Activated naive CD4-positive, alpha-beta T cell treated with anti-CD3 and anti-CD28 coated beads, Interleukin-2, amount 10 ng/mL, durations not matched to agents 7 days and 5 days (primary cell): Measurements from ENCODE around the gene LPP.

ENCODE experiments used
- CTCF ChIA-PET: fragments of 350-600 bp; sonication (Branson Sonifier 250); formaldehyde crosslinking; loops from one replicate; lab custom pipeline; 2021; ENCODE audit warnings: antibody characterized with exemption; lab: Charles Lee
- DNase-seq: peaks from one replicate; pipeline ENCODE4 v3.0.0-alpha.2; 2020
- H3K27ac Mint-ChIP-seq: one replicate; pipeline ENCODE4 v1.8.0; 2021; ENCODE audit warnings: mild to moderate bottlenecking, moderate library complexity, mixed read lengths
- H3K27me3 Mint-ChIP-seq: one replicate; pipeline ENCODE4 v1.8.0; 2021; ENCODE audit warnings: mild to moderate bottlenecking, mixed read lengths
- H3K36me3 Mint-ChIP-seq: one replicate; pipeline ENCODE4 v1.8.0; 2021; ENCODE audit warnings: mixed read lengths
- H3K4me1 Mint-ChIP-seq: one replicate; pipeline ENCODE4 v1.8.0; 2021; ENCODE audit warnings: mixed read lengths
- H3K4me3 Mint-ChIP-seq: one replicate; pipeline ENCODE4 v1.8.0; 2021; ENCODE audit warnings: mild to moderate bottlenecking, moderate library complexity, mixed read lengths
- H3K9me3 Mint-ChIP-seq: one replicate; pipeline ENCODE4 v1.8.0; 2021; ENCODE audit warnings: mixed read lengths

The LPP gene

DNA sequence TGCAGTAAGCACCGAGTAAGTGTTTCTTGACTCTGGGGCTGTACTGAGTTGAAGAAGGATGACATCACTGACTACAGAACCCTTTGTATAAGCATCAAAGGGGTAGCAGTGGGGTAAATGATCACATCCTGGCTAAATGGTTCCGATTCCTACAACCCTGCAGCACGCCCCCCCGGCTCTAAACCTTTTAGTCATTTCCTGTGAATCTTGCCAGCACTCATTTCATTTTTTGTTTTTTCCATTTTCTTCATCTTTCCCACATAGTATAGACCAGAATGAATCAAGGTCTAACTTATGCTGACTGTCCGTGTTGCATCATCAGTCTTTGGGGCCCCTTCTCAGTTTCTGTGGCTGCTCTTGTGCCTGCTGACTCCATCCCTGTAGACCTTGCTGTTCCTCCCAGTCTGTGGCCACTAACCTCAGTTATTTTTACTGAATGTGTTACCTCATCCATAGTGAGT lies 634.7 kb downstream of the LPP start:
- Mint-ChIP-seq H3K4me3 (no peak overlapping the region), H3K27me3 (no peaks in the 10 kb centered on the region), H3K9me3 (no peaks in the 10 kb centered on the region), H3K27ac (no peak overlapping the region), H3K4me1 (no peaks in the 10 kb centered on the region), H3K36me3 (no peaks in the 10 kb centered on the region)
- peak; percentile 75 for DNase-seq
- CTCF ChIA-PET, result interaction anchor here (0.8 to 2.5 kb wide), 5 partner anchors 9 to 1048 kb away, joined by 3 to 10 read pairs (median 3); no protein-coding TSS in a partner anchor

DNA sequence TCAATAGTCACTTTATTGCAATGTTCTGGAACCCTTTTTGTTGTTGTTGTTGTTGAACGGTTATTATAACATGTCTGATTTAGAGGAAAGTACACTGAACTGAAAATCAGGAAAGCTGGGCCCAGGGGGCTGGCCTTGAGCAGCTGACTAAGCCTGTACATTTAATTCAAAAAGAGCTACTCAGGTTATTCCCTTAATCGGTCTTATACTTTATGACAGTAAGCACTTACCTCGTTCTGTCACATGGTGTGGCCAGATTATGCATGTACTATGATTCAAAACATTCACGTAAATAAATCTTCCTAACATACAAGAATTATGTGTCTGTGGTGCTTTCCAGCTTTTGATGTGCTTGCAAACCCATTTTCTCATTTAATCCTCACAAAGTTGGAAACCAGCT lies 635.3 kb downstream of the LPP start:
- Mint-ChIP-seq H3K27ac (no peak overlapping the region), H3K9me3 (no peaks in the 10 kb centered on the region), H3K4me3 (no peak overlapping the region), H3K4me1 (no peaks in the 10 kb centered on the region), H3K36me3 (no peaks in the 10 kb centered on the region), H3K27me3 (no peaks in the 10 kb centered on the region)
- CTCF ChIA-PET, result interaction anchor here (0.7 to 2.5 kb wide), 2 partner anchors 52 to 1049 kb away, joined by 3 to 10 read pairs; no protein-coding TSS in a partner anchor
- DNase-seq, result no peak

DNA sequence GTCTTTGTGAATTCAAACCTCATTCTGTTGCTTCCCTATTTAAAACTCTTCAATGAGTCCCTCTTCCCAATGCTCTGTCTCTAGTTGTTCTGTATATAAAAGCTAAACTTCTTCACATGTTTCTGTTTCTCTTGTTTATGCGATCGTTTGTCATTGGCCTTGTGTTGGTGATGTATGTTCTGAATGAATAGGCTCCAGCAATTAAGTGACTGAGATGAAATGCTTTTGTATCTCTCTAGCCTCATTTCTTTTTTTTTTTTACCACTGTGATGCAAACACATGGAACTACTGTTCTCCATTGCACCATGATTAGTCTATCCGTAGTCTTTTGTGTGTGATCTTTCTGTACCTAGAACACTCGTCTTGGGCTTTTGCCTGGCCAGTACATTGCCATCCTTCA lies 637.4 kb downstream of the LPP start:
- Mint-ChIP-seq H3K4me1 (no peaks in the 10 kb centered on the region), H3K36me3 (no peaks in the 10 kb centered on the region), H3K9me3 (no peaks in the 10 kb centered on the region), H3K27ac (no peak overlapping the region), H3K4me3 (no peak overlapping the region), H3K27me3 (no peaks in the 10 kb centered on the region)
- no peak for DNase-seq
- CTCF ChIA-PET, result no interaction called here

DNA sequence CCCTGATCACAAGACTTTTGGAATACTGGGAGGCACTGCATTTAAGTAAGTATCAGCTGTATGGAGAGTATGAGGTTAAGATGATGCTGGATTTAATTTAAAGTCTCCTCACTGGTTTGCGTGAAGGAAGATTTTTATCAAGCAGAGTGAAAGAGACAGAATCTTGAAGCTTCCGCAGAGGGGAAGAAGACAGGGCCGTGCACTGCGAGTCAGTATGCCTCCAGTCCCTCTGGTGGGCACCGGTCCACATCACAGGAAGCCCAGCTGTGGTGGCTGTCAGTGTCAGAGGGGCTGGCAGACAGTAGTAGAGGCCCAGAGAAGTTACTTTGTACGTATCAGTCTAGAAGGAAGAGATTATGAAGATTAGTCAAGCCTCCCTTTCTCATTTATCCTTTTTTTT lies 638.8 kb downstream of the LPP start:
- Mint-ChIP-seq H3K4me1 (no peaks in the 10 kb centered on the region), H3K27me3 (no peaks in the 10 kb centered on the region), H3K9me3 (no peaks in the 10 kb centered on the region), H3K27ac (no peak overlapping the region), H3K36me3 (no peaks in the 10 kb centered on the region), H3K4me3 (no peak overlapping the region)
- CTCF ChIA-PET, result no interaction called here
- DNase-seq, result no peak

DNA sequence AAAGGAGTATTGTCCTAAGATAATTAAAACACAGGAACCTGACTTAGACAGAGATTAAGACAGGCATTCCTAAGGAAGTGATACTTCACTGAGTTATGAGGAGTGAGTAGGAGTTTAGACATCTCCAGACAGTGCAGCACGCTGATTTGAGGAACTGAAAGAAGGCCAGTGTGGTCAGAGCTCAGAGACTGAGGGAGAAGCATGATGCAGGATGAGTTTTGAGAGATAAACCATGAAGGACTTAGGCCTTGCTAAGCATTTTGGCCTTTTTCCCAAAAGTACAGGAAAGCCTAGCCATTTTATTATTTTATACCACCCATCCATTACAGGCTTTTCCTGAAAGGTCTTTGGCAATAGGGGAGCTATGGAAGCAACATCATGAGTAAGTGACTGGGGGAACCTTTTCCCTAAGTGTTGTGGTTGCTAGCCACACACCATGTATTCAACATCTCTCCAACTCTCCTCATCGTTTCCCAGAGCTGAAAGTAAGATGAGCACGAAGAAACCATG lies 642.2 kb downstream of the LPP start:
- no peaks in the 10 kb centered on the region for H3K9me3 Mint-ChIP-seq
- H3K27ac Mint-ChIP-seq, result no peak overlapping the region
- no peaks in the 10 kb centered on the region for H3K36me3 Mint-ChIP-seq
- no peaks in the 10 kb centered on the region for H3K4me1 Mint-ChIP-seq
- CTCF ChIA-PET, result no interaction called here
- no peak overlapping the region for H3K4me3 Mint-ChIP-seq
- no peaks in the 10 kb centered on the region for H3K27me3 Mint-ChIP-seq
- no peak for DNase-seq

DNA sequence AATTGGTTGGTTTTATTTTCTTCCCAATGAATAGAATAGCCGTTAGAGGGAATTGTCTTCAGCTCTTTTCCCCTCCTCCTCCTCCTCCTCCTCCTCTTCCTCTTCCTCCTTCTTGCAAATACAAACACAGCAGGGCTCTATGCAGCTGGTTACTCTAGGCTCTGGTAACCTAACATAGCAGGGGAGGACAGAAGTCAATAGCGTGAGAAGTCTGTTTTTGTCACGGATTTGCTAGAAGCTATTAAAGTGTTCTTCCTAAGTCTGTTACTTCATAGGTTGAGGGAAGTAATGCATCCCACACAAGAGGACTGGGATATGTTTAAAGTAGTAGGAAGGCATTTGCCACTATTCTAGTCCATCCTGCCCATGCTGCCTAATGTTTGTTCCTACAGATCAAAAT lies 643.1 kb downstream of the LPP start:
- H3K36me3 Mint-ChIP-seq, result no peaks in the 10 kb centered on the region
- CTCF ChIA-PET, result no interaction called here

DNA sequence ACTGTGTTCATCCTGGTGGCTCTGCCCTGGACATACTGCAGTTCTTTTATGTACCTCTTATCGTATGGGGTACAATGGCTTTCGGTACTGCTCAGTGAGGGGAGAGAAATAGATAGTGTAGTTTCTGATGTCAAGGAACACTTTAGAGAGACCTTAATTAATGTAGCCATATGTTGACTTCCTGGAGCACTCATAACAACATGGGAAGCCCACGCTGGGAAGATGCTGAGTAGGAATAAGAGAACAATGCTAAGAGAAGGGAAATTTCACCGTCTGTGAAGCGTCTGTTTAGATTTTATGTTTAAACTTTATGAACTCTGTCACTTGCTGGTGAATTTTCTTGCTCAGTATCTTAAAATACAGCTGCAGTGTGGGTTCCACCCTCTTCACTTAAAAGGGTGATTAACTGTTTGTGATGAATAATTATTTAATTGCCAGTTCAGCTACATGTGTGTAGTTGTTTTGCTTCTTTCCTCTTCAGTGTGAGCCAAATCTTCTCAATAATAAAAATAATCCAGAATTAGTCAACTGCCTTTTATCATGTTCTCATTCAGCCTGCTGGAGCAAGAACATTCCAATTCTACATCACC lies 644.7 kb downstream of the LPP start:
- Mint-ChIP-seq H3K27me3 (no peaks in the 10 kb centered on the region), H3K9me3 (no peaks in the 10 kb centered on the region), H3K36me3 (no peaks in the 10 kb centered on the region), H3K4me1 (no peaks in the 10 kb centered on the region), H3K4me3 (no peak overlapping the region), H3K27ac (no peak overlapping the region)
- CTCF ChIA-PET, result interaction anchor here (0.9 kb wide), 1 partner anchor 50 kb away, joined by 5 read pairs; no protein-coding TSS in a partner anchor
- no peak for DNase-seq

More for the DNA sequence above, 643.1 kb downstream of the LPP start:
- Mint-ChIP-seq H3K4me3 (no peak overlapping the region), H3K27ac (no peak overlapping the region), H3K27me3 (no peaks in the 10 kb centered on the region), H3K9me3 (no peaks in the 10 kb centered on the region), H3K4me1 (no peaks in the 10 kb centered on the region)
- no peak for DNase-seq

DNA sequence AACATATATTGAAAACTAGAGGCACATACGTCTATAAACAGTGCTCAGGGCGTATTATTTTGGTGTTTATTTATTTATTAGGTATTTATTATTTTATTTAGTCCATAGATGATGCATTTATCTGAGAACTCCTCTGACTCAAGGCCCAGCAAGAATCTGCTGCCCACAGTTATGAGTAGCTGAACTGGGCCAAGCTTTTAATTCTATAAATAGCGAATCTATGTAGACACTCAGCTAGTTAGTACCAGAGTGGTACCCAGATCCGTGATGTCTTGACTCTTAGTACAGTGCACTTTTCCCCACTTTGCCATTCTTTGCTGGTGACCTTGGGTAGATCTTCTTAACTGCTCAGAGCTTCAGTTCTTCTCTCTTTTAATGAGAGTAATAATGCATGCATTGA lies 647.4 kb downstream of the LPP start:
- no peak overlapping the region for H3K4me3 Mint-ChIP-seq
- no peaks in the 10 kb centered on the region for H3K4me1 Mint-ChIP-seq
- no peaks in the 10 kb centered on the region for H3K36me3 Mint-ChIP-seq
- H3K27ac Mint-ChIP-seq, result no peak overlapping the region
- peaks cover 3% of the 10 kb centered on the region for H3K9me3 Mint-ChIP-seq
- DNase-seq, result no peak
- CTCF ChIA-PET, result no interaction called here
- H3K27me3 Mint-ChIP-seq, result no peaks in the 10 kb centered on the region

DNA sequence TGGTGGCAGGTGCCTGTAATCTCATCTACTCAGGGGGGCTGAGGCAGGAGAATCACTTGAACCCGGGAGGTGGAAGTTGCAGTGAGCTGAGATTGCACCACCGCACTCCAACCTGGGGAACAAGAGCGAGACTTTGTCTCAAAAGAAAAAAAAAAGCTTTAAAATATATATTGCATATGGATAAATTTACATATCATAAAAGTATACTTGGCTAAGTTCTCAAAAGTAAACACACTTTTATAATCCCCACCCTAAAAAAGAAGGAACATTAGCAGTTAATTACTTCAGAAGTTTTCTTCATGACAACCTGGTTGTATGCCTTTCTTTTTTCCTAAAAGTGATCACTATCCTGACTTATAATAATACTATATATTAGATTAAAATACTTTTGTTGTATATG lies 648.7 kb downstream of the LPP start:
- H3K4me1 Mint-ChIP-seq, result no peaks in the 10 kb centered on the region
- H3K4me3 Mint-ChIP-seq, result no peak overlapping the region
- H3K27ac Mint-ChIP-seq, result no peak overlapping the region
- peaks cover 11% of the 10 kb centered on the region for H3K9me3 Mint-ChIP-seq
- H3K27me3 Mint-ChIP-seq, result no peaks in the 10 kb centered on the region
- no peak for DNase-seq
- peaks cover 8% of the 10 kb centered on the region for H3K36me3 Mint-ChIP-seq
- CTCF ChIA-PET, result no interaction called here

DNA sequence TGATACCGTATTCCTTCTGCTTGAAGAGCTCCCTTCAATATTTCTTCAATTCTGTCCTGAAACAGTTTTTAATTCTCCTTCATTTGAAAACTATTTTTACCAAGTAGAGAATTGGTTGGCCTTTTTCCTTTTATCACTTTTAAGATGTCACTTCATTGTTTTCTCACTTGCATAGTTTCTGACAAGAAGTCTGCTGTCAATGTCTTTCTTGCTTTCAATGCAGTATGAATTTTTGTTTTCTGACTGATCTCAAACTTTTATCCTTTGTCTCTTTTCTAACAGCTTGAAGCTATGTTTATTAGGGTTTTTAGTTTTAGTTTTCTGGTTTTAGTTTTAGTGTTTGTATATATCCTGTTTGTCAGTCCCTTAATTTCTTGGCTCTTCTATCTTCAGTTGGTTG lies 653.0 kb downstream of the LPP start:
- no peak overlapping the region for H3K4me3 Mint-ChIP-seq
- H3K36me3 Mint-ChIP-seq, result peaks cover 14% of the 10 kb centered on the region
- no peaks in the 10 kb centered on the region for H3K4me1 Mint-ChIP-seq
- no peak for DNase-seq
- H3K9me3 Mint-ChIP-seq, result peaks cover 25% of the 10 kb centered on the region
- H3K27ac Mint-ChIP-seq, result no peak overlapping the region
- CTCF ChIA-PET, result no interaction called here
- H3K27me3 Mint-ChIP-seq, result no peaks in the 10 kb centered on the region

DNA sequence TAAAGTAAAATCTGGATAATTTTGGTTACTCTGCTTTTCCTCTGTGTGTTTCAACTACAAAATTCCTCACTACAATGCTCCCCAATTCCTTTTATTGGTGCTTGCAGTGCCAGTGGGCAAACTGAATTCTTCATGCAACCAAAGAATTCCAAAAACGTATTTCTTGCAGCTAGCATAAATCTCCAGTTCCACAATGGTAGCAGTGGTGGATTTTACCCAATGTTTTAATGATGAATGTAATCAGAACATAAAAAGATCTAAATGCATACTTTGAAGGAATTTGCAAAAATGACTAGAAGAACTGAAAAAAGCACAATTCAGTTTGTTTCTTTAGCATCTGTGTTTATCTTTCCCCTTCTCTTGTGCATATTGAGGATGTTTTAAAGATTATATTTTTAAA lies 658.2 kb downstream of the LPP start:
- Mint-ChIP-seq H3K4me3 (no peak overlapping the region), H3K9me3 (peaks cover 19% of the 10 kb centered on the region), H3K4me1 (no peaks in the 10 kb centered on the region), H3K27ac (no peak overlapping the region), H3K27me3 (no peaks in the 10 kb centered on the region), H3K36me3 (peaks cover 10% of the 10 kb centered on the region)
- no peak for DNase-seq
- CTCF ChIA-PET, result no interaction called here

DNA sequence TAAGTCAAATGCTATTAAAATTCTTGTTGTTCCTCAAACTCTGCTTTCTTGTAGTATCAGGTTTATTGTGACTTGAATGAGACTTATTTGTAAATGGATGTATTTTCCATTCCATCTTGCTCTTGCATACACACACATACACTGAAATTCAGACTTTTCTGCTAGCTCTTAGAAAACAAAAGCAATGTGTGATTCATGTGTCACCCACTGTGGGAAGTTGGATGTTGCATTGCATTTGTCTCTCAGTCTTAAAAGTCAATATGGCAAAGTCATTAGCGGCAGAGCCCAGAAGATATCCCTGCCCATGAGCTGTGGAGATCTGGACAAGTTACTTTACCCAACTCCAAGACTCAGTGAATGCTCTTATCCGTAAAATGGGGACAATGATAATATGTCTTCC lies 660.6 kb downstream of the LPP start:
- no peak overlapping the region for H3K27ac Mint-ChIP-seq
- peaks cover 2% of the 10 kb centered on the region for H3K36me3 Mint-ChIP-seq
- H3K27me3 Mint-ChIP-seq, result no peaks in the 10 kb centered on the region
- CTCF ChIA-PET, result no interaction called here
- H3K4me3 Mint-ChIP-seq, result no peak overlapping the region
- no peak for DNase-seq
- H3K9me3 Mint-ChIP-seq, result no peaks in the 10 kb centered on the region
- no peaks in the 10 kb centered on the region for H3K4me1 Mint-ChIP-seq

DNA sequence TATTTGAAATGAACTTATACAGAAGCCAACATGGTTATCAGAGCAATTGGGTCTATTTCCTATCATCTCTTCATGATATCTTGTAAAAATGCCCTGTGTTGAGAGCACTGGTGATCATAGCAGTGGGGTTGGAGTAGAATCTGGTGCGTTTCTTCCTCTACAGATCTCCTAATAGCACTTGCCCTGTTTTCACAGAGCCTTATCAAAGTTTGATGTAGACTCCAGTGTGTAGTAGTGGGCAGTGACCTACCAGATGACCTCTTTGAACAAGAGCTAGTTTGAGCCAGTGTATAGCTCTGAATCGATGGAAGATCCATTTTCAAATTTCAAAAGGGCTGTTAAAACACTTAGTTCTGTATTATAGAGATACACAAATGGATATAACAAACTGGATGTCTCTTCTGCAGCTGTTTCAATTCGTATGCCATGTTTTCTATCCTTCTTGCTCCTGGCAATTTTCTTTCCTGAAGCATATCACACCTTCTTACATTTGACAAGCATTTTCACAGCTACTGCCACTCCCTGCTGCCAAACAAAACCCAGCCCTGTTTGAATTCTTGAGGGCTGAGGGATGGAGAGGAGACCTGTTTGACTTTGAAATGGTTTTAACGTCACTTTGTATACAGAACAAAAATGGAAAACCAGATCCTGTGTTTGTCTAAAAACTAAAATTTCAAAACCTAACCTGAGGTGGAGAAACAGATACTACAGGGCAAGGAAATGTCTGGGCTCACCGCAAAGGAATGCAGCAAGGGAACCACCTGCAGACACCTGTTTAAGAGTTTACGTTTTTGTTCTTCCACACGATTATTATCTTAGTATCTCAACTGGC lies 663.4 kb downstream of the LPP start:
- no peak overlapping the region for H3K4me3 Mint-ChIP-seq
- H3K4me1 Mint-ChIP-seq, result no peaks in the 10 kb centered on the region
- no peaks in the 10 kb centered on the region for H3K9me3 Mint-ChIP-seq
- H3K27ac Mint-ChIP-seq, result no peak overlapping the region
- no peaks in the 10 kb centered on the region for H3K36me3 Mint-ChIP-seq
- CTCF ChIA-PET, result no interaction called here
- no peaks in the 10 kb centered on the region for H3K27me3 Mint-ChIP-seq
- no peak for DNase-seq

DNA sequence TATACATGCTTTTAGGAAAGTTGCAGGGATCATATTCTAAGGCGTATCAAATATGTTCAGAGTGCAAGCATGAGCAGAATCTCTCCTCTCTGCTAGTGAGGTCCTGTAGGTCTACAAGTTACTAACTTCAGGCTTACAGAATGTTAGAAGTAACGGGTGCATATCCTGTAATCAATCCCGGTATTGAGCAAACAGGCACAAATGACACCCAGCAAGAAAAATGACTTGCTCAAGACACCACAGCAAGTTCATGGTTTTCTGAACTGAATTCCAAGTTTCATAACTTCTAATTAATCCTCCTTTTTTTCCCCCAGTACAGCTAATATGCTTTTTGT lies 663.9 kb downstream of the LPP start:
- no peaks in the 10 kb centered on the region for H3K9me3 Mint-ChIP-seq
- no peaks in the 10 kb centered on the region for H3K36me3 Mint-ChIP-seq
- H3K27me3 Mint-ChIP-seq, result no peaks in the 10 kb centered on the region
- no peak for DNase-seq
- no peaks in the 10 kb centered on the region for H3K4me1 Mint-ChIP-seq
- CTCF ChIA-PET, result no interaction called here
- no peak overlapping the region for H3K4me3 Mint-ChIP-seq
- no peak overlapping the region for H3K27ac Mint-ChIP-seq

DNA sequence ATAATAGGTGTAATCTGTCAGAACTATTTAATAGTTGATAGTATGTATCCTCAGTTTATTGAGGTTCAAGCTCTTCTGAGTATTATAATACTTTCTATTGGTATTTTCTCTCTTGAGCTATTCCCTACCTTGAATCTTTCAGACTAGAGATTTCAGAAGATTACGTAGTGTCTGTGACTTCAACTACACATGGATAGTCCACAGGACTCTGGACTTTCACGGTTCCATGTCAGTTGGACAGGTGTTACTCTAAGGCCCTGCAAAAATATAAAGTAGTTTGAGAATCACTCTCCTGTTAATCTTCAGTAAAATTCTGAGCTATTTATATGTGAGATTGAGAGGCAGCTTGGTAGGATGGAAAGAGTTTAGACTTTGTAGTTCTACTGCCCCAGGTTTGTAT lies 664.3 kb downstream of the LPP start:
- Mint-ChIP-seq H3K4me3 (no peak overlapping the region), H3K27me3 (no peaks in the 10 kb centered on the region), H3K27ac (no peak overlapping the region), H3K36me3 (no peaks in the 10 kb centered on the region), H3K4me1 (no peaks in the 10 kb centered on the region), H3K9me3 (no peaks in the 10 kb centered on the region)
- CTCF ChIA-PET, result no interaction called here
- no peak for DNase-seq
